Activated CD4-positive, alpha-beta T cell treated with anti-CD3 and anti-CD28 coated beads, Interleukin-2, amount 50 U/mL, for 16 hours (primary cell): Measurements from ENCODE around the gene LMOD2.
"Not testable (repeated sequence)": the region's sequence is repeated elsewhere in the genome, so short reads cannot be mapped to it uniquely, and the experiment has no call there.

ENCODE experiments used
- DNase-seq: peaks from one replicate; pipeline ENCODE4 v3.0.0-alpha.2; 2020

The LMOD2 gene

DNA sequence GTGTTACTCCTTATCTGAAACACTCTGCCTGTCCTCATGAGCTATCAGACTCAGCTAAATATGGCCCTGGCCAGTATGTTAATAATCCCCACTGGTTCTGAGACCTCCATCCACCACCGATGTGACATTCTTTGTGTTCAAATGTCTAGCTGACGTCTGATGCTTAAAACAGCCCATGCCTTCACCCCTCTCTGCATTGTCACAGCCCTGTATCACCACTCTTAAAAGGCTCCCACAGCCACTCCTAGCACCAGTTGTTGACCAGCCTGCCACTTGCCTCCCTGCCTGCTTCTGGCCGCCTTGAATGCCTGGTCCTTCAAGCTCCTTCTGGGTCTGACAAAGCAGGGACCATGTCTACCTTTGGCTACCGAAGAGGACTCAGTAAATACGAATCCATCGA, at the start of gene LMOD2:
Gene LMOD2, plus strand, starts transcription at position 253 of the 400 bp plus-strand sequence. Its CDS starts 98 bp downstream, at position 351.
- no peak for DNase-seq

GRCh38 chr7:123607423-123607975, 48.2 kb upstream of the LMOD2 start:
- DNase-seq, result no peak

DNA sequence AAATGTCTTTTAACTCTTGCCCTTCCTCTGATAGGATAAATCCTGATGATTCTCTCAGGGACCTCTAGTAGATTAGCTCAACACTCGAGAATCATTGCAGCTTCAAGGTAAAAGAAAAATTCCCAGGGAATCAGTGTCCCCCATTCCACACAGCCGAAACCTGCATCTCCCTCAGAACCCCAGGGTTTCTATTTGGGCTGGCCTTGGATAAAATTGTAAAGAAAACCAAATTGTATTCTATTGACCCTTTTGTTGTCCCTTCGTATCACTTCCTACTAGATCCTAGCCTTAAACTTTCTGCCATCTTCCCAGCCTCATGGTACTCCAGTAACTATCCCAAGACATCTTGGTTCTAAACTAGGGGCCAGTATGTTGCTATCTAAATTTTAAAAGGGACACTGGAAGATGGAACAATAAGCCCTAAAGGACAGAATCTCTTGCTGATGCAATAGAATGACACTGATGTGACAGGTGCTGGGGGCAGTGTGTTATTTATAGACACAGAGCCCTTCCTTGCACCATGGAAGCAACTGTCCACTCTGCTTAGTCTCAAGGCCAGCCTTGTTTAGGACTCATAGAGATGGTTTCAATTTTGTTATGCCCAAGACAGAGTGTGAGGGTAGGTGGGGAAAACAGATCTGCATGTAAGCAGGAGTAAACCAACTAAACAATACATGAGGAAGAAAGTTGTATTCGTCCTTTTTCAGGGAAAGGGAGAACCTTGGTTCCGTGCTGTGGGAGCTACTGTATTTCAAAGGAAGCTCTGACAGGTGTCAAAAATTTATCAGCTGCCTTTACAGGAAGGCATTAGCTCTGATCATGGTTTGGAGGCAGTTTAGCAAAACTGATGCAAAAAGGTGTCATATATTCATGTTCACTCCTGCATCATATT, 46.4 kb upstream of the LMOD2 start:
- DNase-seq, result no peak

DNA sequence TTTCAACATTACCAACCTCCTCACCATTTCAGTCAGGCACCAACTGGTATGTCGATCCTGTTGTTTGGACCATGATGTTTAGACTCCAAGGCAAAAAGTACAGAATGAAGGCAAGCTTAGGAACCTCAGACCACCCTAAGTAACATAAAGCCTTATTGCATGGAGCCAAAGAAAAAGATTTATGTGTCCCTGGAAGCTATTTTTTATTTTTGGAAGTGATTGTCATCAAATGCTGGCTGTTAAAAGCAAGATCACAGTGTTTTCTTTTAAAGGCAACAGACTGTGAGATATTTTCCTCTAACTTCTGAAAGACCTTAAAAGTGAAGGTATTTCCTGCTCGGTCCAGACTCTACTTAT, 45.8 kb upstream of the LMOD2 start:
- DNase-seq, result no peak

- DNase-seq, result no peak
Measured at GRCh38 chr7:123612024-123612423, 43.6 kb upstream of the LMOD2 start.

DNA sequence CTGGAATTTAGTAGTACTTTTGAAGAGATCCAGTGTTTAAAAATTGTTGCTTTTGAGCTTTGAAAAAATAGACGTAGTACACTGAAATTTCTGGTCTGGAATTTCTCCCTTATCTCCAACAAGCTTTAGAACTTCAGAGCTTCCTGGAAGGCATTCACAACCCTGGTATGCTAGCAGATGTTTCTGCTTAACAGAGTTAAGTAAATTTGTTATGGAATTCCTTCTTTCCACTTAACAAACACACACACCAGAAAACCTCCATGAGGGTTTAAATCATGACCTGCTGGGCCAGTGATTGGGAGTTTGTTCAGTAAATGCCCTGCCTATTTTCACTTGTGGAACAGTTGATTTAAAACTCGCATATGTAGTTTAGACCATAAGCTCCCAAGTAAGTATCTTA, 40.3 kb upstream of the LMOD2 start:
- DNase-seq, result no peak

DNA sequence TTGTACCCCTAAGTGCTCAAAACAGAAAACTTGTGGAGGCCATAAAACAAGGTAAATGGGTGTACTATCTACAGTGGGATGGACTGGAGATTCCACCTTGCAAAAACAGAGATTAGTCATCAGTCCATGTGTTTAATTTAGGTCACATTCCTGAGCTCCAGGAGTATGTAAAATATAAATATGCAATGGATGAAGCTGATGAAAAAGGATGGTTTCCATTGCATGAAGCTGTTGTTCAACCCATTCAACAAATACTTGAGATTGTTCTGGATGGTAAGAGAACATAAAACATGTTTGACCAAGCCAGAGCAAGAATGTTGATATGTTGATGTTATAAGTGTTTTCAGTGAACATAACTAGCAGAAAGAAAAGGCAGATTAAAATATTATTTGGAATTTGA, 39.4 kb upstream of the LMOD2 start:
- no peak for DNase-seq

GRCh38 chr7:123621707-123622106, 34.0 kb upstream of the LMOD2 start:
- no peak for DNase-seq

- DNase-seq, result no peak
Measured at GRCh38 chr7:123622660-123623386, 32.8 kb upstream of the LMOD2 start.

GRCh38 chr7:123624527-123625183, 31.0 kb upstream of the LMOD2 start:
- peak; percentile 58 for DNase-seq

- DNase-seq, result no peak
Measured at GRCh38 chr7:123625254-123625653, 30.4 kb upstream of the LMOD2 start.

- no peak for DNase-seq
Measured at GRCh38 chr7:123627851-123628250, 27.8 kb upstream of the LMOD2 start.

GRCh38 chr7:123628829-123629228, 26.8 kb upstream of the LMOD2 start:
- no peak for DNase-seq

- DNase-seq, result no peak
Measured at GRCh38 chr7:123629281-123629680, 26.4 kb upstream of the LMOD2 start.

DNA sequence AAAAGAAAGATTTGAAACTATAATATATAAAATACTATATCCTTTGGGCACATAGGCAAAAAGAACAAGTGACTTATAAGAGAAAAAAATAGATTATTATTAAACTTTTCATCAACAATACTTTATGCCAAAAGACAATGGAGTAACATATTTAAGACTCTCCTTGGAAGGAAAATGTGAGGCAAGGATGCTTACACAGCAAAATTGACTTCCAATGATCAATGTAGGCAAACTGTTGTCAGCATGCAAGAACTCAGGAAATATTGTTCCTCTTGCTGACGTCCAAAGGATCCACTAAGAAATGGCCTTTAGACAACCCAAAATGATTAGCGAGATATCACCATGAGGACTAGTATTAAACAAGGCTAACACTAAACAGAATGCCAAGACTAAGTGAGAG, 22.9 kb upstream of the LMOD2 start:
- DNase-seq, result no peak

GRCh38 chr7:123633553-123633952, 22.1 kb upstream of the LMOD2 start:
- DNase-seq, result no peak

DNA sequence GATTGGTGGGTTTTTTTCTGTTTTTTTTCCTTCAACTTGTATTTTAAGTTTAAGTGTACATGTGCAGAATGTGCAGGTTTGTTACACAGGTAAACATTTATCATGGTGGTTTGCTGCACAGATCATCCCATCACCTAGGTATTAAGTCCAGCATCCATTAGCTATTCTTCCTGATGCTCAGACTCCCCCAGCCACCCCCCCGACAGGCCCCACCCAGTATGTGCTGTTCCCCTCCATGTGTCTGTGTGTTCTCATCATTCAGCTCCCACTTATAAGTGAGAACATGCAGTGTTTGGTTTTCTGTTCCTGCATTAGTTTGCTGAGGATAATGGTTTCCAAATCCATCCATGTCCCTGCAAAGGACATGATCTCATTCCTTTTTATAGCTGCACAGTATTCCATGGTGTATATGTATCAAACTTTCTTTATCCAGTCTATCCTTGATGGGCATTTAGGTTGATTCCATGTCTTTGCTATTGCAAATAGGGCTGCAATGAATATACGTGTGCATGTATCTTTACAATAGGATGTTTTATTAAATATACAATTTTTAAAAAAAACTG, 21.6 kb upstream of the LMOD2 start:
- not testable (repeated sequence) for DNase-seq

DNA sequence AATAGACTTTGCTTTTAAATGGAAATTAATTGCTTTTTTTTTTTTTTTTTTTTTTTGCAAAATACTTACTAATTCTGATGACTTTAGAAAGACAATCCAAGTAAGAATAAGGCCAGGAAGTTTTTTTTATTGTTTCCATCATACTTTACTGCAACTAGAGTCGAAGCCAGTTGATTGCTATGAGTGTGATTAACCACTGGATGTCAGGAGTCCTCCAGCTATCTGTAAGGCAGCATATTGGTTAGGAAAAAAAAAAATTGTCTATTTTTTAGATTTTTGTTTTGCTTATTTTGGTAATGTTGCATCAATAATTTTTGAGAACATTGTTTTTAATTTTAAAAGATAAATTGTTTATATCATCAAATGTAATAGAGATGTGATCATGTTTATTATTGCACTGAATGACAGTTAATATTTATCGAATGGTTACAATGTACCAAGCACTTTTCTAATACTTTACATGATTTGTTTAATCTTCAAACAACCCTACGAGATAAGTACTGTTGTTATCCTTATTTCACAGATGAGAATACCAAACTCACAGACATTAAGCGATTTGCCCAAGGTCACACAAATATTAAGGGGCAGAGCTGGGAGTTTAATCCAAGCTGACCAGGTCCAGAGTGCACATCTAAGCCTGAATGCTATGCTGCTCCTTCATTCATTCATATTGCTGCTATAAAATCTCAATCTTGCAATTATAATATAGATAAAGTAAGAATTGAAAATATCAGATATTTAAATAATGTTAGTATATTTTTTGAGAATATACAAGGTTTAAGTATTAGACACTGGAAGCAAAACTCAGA, 19.9 kb upstream of the LMOD2 start:
- no peak for DNase-seq

GRCh38 chr7:123637203-123637602, 18.5 kb upstream of the LMOD2 start:
- DNase-seq, result no peak

GRCh38 chr7:123637878-123638277, 17.8 kb upstream of the LMOD2 start:
- no peak for DNase-seq

GRCh38 chr7:123639631-123640030, 16.0 kb upstream of the LMOD2 start:
- no peak for DNase-seq

- DNase-seq, result no peak
Measured at GRCh38 chr7:123640583-123640982, 15.1 kb upstream of the LMOD2 start.
